WTC11 (cell line): Measurements from ENCODE around the gene MRPL28. TPM values are rescaled to one million over a fixed set of nuclear protein-coding genes. Genes with fewer than 3 reads are reported as not detected.

Experiments
- ATAC-seq: fragments of 200-7000 bp; cut with Tn5 transposase; 2 replicates; pipeline ENCODE4 v1.10.0; 2021; ENCODE audit warnings: mild to moderate bottlenecking, moderate library complexity
- CTCF ChIA-PET: fragments of 300-600 bp; sonication (Branson Sonifier 250); formaldehyde crosslinking; loops from one replicate; lab custom pipeline; 2021; ENCODE audit warnings: antibody characterized with exemption; lab: Charles Lee
- POLR2A ChIA-PET: fragments of 350-600 bp; sonication (Branson Sonifier 250); formaldehyde crosslinking; loops from one replicate; lab custom pipeline; 2021; ENCODE audit warnings: antibody characterized with exemption; lab: Charles Lee
- DNase-seq: peaks from one replicate; pipeline ENCODE4 v3.0.0; 2021; ENCODE audit warnings: low spot score
- H3K27ac Mint-ChIP-seq: 2 replicates; pipeline ENCODE4 v1.8.0; 2021; ENCODE audit warnings: mixed read lengths
- H3K27me3 Mint-ChIP-seq: 2 replicates; pipeline ENCODE4 v1.8.0; 2021; ENCODE audit warnings: low read depth, mild to moderate bottlenecking, moderate library complexity, mixed read lengths
- H3K36me3 Mint-ChIP-seq: 2 replicates; pipeline ENCODE4 v1.8.0; 2021; ENCODE audit warnings: mixed read lengths
- H3K4me1 Mint-ChIP-seq: 2 replicates; pipeline ENCODE4 v1.8.0; 2022; ENCODE audit warnings: mixed read lengths
- H3K4me3 Mint-ChIP-seq: 2 replicates; pipeline ENCODE4 v1.8.0; 2021; ENCODE audit warnings: mild to moderate bottlenecking, moderate library complexity, mixed read lengths
- H3K9me3 Mint-ChIP-seq: 2 replicates; pipeline ENCODE4 v1.8.0; 2021; ENCODE audit warnings: mixed read lengths
- ARID4B ChIP-seq: sonication (generic); formaldehyde crosslinking; IDR thresholded peaks from 2 replicates; pipeline ENCODE4 v1.8.0; 2023; ENCODE audit warnings: missing genetic modification reagents, mild to moderate bottlenecking, borderline replicate concordance
- FOXK1 ChIP-seq: sonication (generic); formaldehyde crosslinking; IDR thresholded peaks from 2 replicates; pipeline ENCODE4 v1.8.0; 2022; ENCODE audit warnings: mild to moderate bottlenecking, moderate library complexity, missing genetic modification reagents
- GTF2I ChIP-seq: fragments of 250-450 bp; sonication (Bioruptor Pico); conservative IDR thresholded peaks from 2 replicates; pipeline ENCODE4 v1.4.0; 2021; ENCODE audit warnings: mild to moderate bottlenecking
- HMGA2 ChIP-seq: fragments of 250-450 bp; sonication (Bioruptor Pico); IDR thresholded peaks from 2 replicates; pipeline ENCODE4 v1.4.0; 2021; ENCODE audit warnings: mild to moderate bottlenecking, moderate library complexity
- MXD4 ChIP-seq: fragments of 250-450 bp; sonication (Bioruptor Pico); IDR thresholded peaks from 2 replicates; pipeline ENCODE4 v1.8.0; 2021; ENCODE audit warnings: mild to moderate bottlenecking, moderate library complexity, borderline replicate concordance
- TEAD1 ChIP-seq: sonication (generic); formaldehyde crosslinking; IDR thresholded peaks from 2 replicates; pipeline ENCODE4 v1.8.0; 2022; ENCODE audit warnings: mild to moderate bottlenecking, missing genetic modification reagents
- USF1 ChIP-seq: sonication (generic); formaldehyde crosslinking; IDR thresholded peaks from 2 replicates; pipeline ENCODE4 v1.8.0; 2022; ENCODE audit warnings: mild to moderate bottlenecking, missing genetic modification reagents
- ZBTB21 ChIP-seq: sonication (generic); formaldehyde crosslinking; IDR thresholded peaks from 2 replicates; pipeline ENCODE4 v1.8.1; 2023; ENCODE audit warnings: mild to moderate bottlenecking, missing genetic modification reagents, borderline replicate concordance
- ZNF232 ChIP-seq: sonication (generic); formaldehyde crosslinking; IDR thresholded peaks from 2 replicates; pipeline ENCODE4 v1.8.0; 2022; ENCODE audit warnings: mild to moderate bottlenecking, missing genetic modification reagents
- total RNA-seq: library from RNA; stranded (reverse); gene quantifications from 3 replicates; pipeline ENCODE4 v1.2.3, GENCODE V29; 2021
- TF ChIP-seq, protein P1 (sequence below): fragments of 250-450 bp; sonication (Bioruptor Pico); IDR thresholded peaks from 2 replicates; pipeline ENCODE4 v1.9.0; 2021; ENCODE audit warnings: mild to moderate bottlenecking, borderline replicate concordance
- TF ChIP-seq, protein P2 (sequence below): sonication (generic); formaldehyde crosslinking; IDR thresholded peaks from 2 replicates; pipeline ENCODE4 v1.8.0; 2022; ENCODE audit warnings: mild to moderate bottlenecking, missing genetic modification reagents
- TF ChIP-seq, protein P3 (sequence below): fragments of 200-600 bp; IDR thresholded peaks from 2 replicates; pipeline ENCODE4 v1.8.0; 2022; ENCODE audit warnings: antibody characterized with exemption
- TF ChIP-seq, protein P4 (sequence below): sonication (generic); formaldehyde crosslinking; IDR thresholded peaks from 2 replicates; pipeline ENCODE4 v1.8.1; 2023; ENCODE audit warnings: mild to moderate bottlenecking, missing genetic modification reagents

MRPL28 gene
- total RNA-seq, 1 experiment from 2014 or later = 119 TPM

- TF ChIP-seq, protein P1, sequence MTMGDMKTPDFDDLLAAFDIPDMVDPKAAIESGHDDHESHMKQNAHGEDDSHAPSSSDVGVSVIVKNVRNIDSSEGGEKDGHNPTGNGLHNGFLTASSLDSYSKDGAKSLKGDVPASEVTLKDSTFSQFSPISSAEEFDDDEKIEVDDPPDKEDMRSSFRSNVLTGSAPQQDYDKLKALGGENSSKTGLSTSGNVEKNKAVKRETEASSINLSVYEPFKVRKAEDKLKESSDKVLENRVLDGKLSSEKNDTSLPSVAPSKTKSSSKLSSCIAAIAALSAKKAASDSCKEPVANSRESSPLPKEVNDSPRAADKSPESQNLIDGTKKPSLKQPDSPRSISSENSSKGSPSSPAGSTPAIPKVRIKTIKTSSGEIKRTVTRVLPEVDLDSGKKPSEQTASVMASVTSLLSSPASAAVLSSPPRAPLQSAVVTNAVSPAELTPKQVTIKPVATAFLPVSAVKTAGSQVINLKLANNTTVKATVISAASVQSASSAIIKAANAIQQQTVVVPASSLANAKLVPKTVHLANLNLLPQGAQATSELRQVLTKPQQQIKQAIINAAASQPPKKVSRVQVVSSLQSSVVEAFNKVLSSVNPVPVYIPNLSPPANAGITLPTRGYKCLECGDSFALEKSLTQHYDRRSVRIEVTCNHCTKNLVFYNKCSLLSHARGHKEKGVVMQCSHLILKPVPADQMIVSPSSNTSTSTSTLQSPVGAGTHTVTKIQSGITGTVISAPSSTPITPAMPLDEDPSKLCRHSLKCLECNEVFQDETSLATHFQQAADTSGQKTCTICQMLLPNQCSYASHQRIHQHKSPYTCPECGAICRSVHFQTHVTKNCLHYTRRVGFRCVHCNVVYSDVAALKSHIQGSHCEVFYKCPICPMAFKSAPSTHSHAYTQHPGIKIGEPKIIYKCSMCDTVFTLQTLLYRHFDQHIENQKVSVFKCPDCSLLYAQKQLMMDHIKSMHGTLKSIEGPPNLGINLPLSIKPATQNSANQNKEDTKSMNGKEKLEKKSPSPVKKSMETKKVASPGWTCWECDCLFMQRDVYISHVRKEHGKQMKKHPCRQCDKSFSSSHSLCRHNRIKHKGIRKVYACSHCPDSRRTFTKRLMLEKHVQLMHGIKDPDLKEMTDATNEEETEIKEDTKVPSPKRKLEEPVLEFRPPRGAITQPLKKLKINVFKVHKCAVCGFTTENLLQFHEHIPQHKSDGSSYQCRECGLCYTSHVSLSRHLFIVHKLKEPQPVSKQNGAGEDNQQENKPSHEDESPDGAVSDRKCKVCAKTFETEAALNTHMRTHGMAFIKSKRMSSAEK = no peak
- no peak for TF ChIP-seq HMGA2 (CRISPR knock-in tag)
- TF ChIP-seq ARID4B (CRISPR knock-in tag) = no peak
- TF ChIP-seq, protein P2, sequence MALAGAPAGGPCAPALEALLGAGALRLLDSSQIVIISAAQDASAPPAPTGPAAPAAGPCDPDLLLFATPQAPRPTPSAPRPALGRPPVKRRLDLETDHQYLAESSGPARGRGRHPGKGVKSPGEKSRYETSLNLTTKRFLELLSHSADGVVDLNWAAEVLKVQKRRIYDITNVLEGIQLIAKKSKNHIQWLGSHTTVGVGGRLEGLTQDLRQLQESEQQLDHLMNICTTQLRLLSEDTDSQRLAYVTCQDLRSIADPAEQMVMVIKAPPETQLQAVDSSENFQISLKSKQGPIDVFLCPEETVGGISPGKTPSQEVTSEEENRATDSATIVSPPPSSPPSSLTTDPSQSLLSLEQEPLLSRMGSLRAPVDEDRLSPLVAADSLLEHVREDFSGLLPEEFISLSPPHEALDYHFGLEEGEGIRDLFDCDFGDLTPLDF (CRISPR knock-in tag) = no peak
- no peak for TF ChIP-seq USF1 (CRISPR knock-in tag)
- no peak for TF ChIP-seq ZNF232
- no peak for TF ChIP-seq ZBTB21 (CRISPR knock-in tag)
These were observed 22.2 kb upstream of the MRPL28 start (continued) for GRCh38 chr16:392450-393030.

DNA sequence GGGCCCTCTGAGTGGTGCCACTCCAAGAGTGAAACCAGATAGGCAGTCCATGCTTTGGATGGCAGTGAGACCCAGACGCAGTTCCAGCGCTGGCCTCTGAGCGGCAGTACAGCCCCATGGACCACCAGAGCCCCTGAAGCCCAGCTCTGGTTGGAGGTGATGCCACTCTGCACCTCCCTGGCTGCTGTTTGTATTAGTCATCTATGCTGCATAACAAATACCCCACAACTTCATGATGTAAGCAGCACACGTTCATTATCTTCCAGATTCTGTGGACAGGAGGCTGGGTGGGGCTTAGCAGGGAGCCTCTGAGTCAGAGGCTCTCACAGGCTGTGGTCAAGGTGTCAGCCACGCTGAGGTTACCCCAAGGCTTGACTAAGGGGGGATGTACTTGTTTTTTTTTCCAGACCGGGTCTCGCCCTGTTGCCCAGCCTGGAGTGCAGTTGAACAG, 21.6 kb upstream of the MRPL28 start:
- peak; percentile 88 for DNase-seq
- ChIA-PET CTCF (interaction anchor here (0.5 to 3.4 kb wide), 31 partner anchors 9 to 284 kb away, joined by 3 to 27 read pairs (median 5); partner anchors contain the start of genes DECR2, NHLRC4, PGAP6 and RAB11FIP3), POLR2A (no interaction called here)
- H3K27me3 Mint-ChIP-seq = peaks cover 3% of the 10 kb centered on the region; the same call in 1 of the 2 replicates
- H3K36me3 Mint-ChIP-seq = peaks cover 13% of the 10 kb centered on the region
- H3K9me3 Mint-ChIP-seq = peaks cover 5% of the 10 kb centered on the region
- H3K4me1 Mint-ChIP-seq = peaks cover 27% of the 10 kb centered on the region
- peak; percentile 23; the same call in 1 of the 2 replicates for TF ChIP-seq MXD4 (CRISPR knock-in tag)
- TF ChIP-seq, protein P1 = peak; percentile 62; the same call in 1 of the 2 replicates
- TF ChIP-seq, protein P3, sequence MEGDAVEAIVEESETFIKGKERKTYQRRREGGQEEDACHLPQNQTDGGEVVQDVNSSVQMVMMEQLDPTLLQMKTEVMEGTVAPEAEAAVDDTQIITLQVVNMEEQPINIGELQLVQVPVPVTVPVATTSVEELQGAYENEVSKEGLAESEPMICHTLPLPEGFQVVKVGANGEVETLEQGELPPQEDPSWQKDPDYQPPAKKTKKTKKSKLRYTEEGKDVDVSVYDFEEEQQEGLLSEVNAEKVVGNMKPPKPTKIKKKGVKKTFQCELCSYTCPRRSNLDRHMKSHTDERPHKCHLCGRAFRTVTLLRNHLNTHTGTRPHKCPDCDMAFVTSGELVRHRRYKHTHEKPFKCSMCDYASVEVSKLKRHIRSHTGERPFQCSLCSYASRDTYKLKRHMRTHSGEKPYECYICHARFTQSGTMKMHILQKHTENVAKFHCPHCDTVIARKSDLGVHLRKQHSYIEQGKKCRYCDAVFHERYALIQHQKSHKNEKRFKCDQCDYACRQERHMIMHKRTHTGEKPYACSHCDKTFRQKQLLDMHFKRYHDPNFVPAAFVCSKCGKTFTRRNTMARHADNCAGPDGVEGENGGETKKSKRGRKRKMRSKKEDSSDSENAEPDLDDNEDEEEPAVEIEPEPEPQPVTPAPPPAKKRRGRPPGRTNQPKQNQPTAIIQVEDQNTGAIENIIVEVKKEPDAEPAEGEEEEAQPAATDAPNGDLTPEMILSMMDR = peak; percentile 97
- TF ChIP-seq GTF2I = peak; percentile 96; the same call in 1 of the 2 replicates
- no peak for TF ChIP-seq FOXK1 (CRISPR knock-in tag)
- TF ChIP-seq, protein P4, sequence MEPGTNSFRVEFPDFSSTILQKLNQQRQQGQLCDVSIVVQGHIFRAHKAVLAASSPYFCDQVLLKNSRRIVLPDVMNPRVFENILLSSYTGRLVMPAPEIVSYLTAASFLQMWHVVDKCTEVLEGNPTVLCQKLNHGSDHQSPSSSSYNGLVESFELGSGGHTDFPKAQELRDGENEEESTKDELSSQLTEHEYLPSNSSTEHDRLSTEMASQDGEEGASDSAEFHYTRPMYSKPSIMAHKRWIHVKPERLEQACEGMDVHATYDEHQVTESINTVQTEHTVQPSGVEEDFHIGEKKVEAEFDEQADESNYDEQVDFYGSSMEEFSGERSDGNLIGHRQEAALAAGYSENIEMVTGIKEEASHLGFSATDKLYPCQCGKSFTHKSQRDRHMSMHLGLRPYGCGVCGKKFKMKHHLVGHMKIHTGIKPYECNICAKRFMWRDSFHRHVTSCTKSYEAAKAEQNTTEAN (CRISPR knock-in tag) = no peak
- no peak for TF ChIP-seq TEAD1 (CRISPR knock-in tag)
- H3K4me3 Mint-ChIP-seq = no peak overlapping the region
- ATAC-seq = peak; percentile 85
- H3K27ac Mint-ChIP-seq = no peak overlapping the region
